GM06990 (cell line): Measurements from ENCODE around the gene LAMA4.

ENCODE experiments used
- DNase-seq: peaks from one replicate; pipeline ENCODE4 v3.0.0-alpha.2; 2011; ENCODE audit not compliant: insufficient read length; ENCODE audit errors: extremely low read depth
- H3K27me3 ChIP-seq: replicated peaks from 2 replicates; pipeline ENCODE4 v1.6.0; 2011; ENCODE audit warnings: low read length; ENCODE audit not compliant: control insufficient read depth, insufficient read depth
- H3K36me3 ChIP-seq: 2 replicates; pipeline ENCODE4 v1.5.1; 2011; ENCODE audit warnings: low read length; ENCODE audit not compliant: control insufficient read depth, insufficient read depth
- H3K4me3 ChIP-seq: replicated peaks from 2 replicates; pipeline ENCODE4 v1.5.1; 2011; ENCODE audit warnings: low read depth, mild to moderate bottlenecking, control low read depth, low read length
- TF ChIP-seq, protein P1 (sequence below): IDR thresholded peaks from 2 replicates; pipeline ENCODE4 v1.5.1; 2011; ENCODE audit warnings: low read length, control low read depth, mild to moderate bottlenecking, inconsistent platforms; ENCODE audit not compliant: insufficient read depth, poor library complexity, severe bottlenecking

Gene LAMA4

DNA sequence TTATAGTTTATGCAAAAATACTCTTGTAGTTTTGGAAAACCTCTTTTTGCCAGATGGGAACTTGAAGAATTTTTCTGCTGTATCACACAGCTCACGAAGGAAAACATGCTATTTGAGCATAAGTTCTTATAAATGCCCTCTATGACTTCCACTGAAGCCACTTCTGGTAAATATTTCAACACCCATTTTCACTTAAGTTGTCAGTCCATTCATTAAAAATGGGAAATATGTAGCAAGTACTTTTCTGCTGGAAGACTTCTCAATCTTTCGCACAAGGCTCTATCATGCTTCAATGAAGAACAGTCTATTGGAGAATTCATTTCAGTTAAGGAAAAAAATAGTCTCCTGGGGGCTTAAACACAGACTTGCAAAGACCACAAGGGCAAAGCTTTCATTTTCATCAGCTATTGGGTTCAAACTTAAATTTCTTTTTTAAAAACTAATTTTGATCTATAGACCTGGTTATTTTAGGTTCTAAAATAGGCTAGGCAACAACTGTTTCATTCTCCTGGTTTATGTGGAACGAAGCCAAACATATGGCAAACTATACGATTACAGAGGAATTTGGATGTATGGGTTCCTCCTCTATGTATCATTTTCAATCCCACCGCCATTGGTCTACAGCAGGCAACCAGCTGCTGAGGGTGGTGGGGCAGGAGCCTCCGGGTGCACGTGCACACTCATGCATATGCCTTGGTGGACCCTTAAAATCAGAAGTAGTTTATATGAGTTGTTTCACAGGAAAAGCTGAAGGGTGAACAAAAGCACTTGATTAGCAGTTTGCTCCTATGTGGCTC, 38.7 kb downstream of the LAMA4 start:
- H3K27me3 ChIP-seq: no peaks in the 10 kb centered on the region
- no peaks in the 10 kb centered on the region for H3K36me3 ChIP-seq
- H3K4me3 ChIP-seq: no peak overlapping the region
- TF ChIP-seq, protein P1, sequence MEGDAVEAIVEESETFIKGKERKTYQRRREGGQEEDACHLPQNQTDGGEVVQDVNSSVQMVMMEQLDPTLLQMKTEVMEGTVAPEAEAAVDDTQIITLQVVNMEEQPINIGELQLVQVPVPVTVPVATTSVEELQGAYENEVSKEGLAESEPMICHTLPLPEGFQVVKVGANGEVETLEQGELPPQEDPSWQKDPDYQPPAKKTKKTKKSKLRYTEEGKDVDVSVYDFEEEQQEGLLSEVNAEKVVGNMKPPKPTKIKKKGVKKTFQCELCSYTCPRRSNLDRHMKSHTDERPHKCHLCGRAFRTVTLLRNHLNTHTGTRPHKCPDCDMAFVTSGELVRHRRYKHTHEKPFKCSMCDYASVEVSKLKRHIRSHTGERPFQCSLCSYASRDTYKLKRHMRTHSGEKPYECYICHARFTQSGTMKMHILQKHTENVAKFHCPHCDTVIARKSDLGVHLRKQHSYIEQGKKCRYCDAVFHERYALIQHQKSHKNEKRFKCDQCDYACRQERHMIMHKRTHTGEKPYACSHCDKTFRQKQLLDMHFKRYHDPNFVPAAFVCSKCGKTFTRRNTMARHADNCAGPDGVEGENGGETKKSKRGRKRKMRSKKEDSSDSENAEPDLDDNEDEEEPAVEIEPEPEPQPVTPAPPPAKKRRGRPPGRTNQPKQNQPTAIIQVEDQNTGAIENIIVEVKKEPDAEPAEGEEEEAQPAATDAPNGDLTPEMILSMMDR: no peak
- DNase-seq: no peak

DNA sequence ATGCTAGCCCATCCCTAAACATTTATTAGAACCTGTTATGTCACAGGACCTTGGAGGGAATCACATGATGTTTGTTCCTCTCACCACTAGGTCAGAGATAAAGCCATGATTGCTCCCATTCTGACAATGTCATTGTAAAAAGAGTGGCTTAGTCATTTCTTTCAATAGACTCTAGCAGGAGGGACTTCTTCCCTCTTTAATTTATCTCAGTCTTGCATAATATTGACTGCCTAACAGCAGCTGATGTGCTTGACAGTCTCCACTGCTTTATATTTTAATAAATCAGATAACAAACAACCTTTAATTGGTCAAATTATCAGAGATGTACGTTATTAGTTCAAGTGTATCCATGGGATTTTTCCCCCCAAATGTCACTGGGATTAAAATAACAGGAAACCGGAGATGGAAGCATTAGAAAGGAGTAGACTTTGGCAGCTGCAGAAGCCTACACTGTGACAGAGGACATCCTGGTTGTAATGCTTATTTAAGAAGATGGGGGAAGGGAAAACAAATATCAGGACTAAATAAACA, 39.6 kb downstream of the LAMA4 start:
- no peak overlapping the region for H3K4me3 ChIP-seq
- TF ChIP-seq, protein P1: no peak
- no peaks in the 10 kb centered on the region for H3K27me3 ChIP-seq
- no peak for DNase-seq
- no peaks in the 10 kb centered on the region for H3K36me3 ChIP-seq

DNA sequence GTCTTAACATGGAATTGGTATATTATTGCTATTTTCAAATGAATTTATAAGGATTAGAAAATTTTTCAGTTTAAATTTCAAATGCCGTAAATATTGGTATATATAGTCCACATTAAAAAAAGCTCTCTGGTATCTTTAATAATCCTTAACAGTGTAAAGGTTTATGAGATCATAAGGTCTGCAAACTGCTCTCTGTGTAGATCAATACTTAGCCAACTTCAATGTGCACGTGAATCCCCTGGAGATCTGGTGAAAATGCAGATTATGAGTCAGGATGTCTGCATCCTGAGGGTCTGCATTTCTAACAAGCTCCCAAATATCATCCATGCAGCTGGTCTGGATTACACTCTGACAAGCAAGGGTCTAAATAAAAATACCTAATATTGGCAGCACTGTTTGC, 43.5 kb downstream of the LAMA4 start:
- TF ChIP-seq, protein P1: no peak
- Histone ChIP-seq H3K4me3 (no peak overlapping the region), H3K27me3 (no peaks in the 10 kb centered on the region; the same call in 1 of the 2 replicates), H3K36me3 (no peaks in the 10 kb centered on the region)
- DNase-seq: no peak

DNA sequence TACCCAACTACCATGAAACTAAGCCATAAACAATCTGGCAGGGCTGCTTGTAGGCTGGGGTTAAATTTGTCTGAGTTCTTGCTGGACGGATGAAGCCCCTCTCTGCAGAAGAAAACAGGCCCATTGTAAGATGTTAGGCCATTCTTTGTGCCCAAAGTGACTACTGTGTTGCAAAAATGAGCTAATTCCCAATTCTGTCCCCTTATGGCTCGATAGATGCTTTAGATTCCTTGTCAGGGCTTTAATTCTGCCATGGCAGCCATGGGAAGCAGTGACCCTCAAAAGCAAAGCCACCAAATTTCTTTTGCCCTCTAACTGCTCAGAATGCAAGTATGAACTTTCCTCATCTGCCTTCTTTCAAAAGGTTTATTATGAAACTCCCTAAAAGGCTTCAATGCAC, 45.2 kb downstream of the LAMA4 start:
- Histone ChIP-seq H3K27me3 (no peaks in the 10 kb centered on the region; the same call in 1 of the 2 replicates), H3K4me3 (no peak overlapping the region), H3K36me3 (no peaks in the 10 kb centered on the region)
- DNase-seq: no peak
- TF ChIP-seq, protein P1: no peak

DNA sequence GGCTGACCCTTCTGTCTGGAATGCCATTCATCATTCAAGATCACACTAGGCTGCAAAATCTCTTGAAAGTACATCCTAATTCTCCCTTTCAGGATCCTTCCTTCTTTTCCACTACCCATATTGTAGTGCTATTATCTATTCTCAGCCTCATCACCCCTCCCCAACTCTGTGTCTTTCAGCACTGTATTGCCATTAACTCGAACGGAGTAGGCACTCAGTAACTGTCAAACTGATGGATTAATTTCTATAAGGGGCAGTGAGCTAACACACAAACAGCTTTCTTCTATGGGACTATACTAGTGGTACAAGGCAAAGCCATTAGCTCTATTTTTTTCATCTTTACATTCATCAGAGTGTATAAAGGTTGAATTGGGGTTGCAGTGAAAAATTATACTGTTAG, 46.6 kb downstream of the LAMA4 start:
- TF ChIP-seq, protein P1: no peak
- DNase-seq: no peak
- Histone ChIP-seq H3K27me3 (no peaks in the 10 kb centered on the region; the same call in 1 of the 2 replicates), H3K36me3 (no peaks in the 10 kb centered on the region), H3K4me3 (no peak overlapping the region)
